ENCODE data around the gene CD22.

DNA sequence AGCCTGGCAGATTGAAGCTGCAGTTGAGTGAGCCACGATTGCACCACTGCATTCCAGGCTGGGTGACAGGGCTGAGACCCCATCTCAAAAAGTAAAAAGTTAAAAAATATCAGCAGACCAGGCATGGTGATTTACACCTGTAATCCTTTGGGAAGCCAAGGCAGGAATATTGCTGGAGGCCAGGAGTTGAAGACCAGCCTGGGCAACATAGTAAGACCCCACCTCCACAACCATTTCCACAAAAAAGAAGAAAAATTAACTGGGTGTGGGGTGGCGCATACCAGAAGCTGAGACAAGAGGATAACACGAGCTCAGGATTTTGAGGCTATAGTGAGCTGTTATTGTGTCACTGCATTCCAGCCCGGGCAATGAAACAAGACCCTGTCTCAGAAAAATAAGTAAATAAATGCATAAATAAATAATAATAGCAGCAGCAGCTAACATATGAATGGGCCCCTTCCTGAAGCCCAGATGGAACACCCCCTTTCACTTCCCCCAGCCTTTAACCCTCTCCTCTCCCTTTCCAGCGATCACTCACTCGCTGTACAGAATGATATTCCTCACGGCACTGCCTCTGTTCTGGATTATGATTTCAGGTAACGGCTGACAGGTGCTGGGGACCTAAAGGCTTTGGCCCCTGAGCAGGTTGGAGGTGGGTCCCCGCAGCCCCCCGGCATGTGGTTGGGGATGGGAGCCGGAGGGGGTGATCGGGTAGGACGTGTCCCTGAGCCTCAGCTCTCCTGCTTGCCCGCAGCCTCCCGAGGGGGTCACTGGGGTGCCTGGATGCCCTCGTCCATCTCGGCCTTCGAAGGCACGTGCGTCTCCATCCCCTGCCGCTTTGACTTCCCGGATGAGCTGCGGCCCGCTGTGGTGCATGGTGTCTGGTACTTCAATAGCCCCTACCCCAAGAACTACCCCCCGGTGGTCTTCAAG lies 33.9 kb upstream of the CD22 start:
- TF ChIP-seq, protein P1, sequence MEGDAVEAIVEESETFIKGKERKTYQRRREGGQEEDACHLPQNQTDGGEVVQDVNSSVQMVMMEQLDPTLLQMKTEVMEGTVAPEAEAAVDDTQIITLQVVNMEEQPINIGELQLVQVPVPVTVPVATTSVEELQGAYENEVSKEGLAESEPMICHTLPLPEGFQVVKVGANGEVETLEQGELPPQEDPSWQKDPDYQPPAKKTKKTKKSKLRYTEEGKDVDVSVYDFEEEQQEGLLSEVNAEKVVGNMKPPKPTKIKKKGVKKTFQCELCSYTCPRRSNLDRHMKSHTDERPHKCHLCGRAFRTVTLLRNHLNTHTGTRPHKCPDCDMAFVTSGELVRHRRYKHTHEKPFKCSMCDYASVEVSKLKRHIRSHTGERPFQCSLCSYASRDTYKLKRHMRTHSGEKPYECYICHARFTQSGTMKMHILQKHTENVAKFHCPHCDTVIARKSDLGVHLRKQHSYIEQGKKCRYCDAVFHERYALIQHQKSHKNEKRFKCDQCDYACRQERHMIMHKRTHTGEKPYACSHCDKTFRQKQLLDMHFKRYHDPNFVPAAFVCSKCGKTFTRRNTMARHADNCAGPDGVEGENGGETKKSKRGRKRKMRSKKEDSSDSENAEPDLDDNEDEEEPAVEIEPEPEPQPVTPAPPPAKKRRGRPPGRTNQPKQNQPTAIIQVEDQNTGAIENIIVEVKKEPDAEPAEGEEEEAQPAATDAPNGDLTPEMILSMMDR (optimal IDR thresholded peaks at IDR 0.05 in 1 of 3, IDR thresholded peaks at IDR 0.05 in 1 of 3, conservative IDR thresholded peaks at IDR 0.05 in 1 of 3; ENCODE audit: extremely low read depth in 1 of 3, insufficient read depth in 2 of 3, low read length in 3 of 3): no peak
- TF ChIP-seq EZH2 (IDR thresholded peaks at IDR 0.05; ENCODE audit: low read length): no peak

Measured in keratinocyte (primary cell).